Activated CD4-positive, alpha-beta T cell treated with anti-CD3 and anti-CD28 coated beads, Interleukin-2, amount 10 ng/mL, durations not matched to agents 24 days and 14 days (primary cell): ENCODE data around the gene CHST14. TPM values are rescaled to one million over a fixed set of nuclear protein-coding genes. Genes with fewer than 3 reads are reported as not detected.

Experiments used
- DNase-seq: peaks from one replicate; pipeline ENCODE4 v3.0.0; 2022
- H3K27ac Mint-ChIP-seq: one replicate; pipeline ENCODE4 v1.8.0; 2022; ENCODE audit warnings: mild to moderate bottlenecking, mixed read lengths
- H3K27me3 Mint-ChIP-seq: one replicate; pipeline ENCODE4 v1.8.0; 2022; ENCODE audit warnings: mixed read lengths
- H3K36me3 Mint-ChIP-seq: one replicate; pipeline ENCODE4 v1.8.0; 2022; ENCODE audit warnings: low read depth, mild to moderate bottlenecking, mixed read lengths
- H3K4me1 Mint-ChIP-seq: one replicate; pipeline ENCODE4 v1.8.0; 2021; ENCODE audit warnings: mixed read lengths
- H3K4me3 Mint-ChIP-seq: one replicate; pipeline ENCODE4 v1.8.0; 2022; ENCODE audit warnings: mild to moderate bottlenecking, moderate library complexity, mixed read lengths
- H3K9me3 Mint-ChIP-seq: one replicate; pipeline ENCODE4 v1.8.0; 2021; ENCODE audit warnings: mixed read lengths
- intact Hi-C: fragments of 100-400 bp; cut with micrococcal nuclease; formaldehyde crosslinking; loops from one replicate; pipeline ENCODE4 v1.15.1; 2023
- total RNA-seq: library from RNA; stranded (reverse); gene quantifications from 2 replicates; pipeline ENCODE4 v1.2.3, GENCODE V29; 2022

CHST14 gene
- total RNA-seq, 1 donor from 2014 or later: 9.7 TPM

DNA sequence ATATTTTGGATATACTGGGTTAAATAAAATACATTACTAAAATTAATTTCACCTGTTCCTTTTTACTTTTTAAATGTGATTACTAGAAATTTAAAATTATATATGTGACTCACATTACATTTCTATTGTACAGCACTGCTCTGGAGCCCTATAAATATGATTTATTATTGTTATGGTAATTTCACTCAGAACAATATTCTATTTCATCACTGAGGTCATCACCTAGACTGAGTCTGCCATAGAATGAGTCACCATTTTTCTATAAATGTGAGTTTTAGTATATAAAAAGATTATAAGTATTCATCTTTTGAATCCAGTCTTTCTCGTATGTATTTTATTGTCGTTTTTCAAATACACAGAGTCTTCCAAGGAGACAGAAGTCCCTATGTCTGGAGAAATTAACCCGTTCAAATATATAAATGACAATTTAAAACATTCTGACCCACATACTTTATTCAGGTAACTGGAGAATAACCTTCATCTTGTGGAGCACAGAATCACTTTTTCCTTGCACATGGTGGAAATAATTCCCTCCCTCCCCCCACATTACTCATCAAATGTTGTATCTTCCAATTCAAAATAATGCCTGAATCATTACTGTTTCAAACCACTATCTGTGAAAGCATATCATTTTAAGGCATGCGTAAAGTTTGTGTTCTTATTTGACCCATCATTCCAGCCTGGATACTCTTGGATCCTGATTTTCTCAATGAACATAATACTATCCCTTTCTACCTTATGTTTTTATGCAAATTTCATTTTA is 30.0 kb downstream of the CHST14 start:
- no peaks in the 10 kb centered on the region for H3K36me3 Mint-ChIP-seq
- H3K27me3 Mint-ChIP-seq: peaks cover 32% of the 10 kb centered on the region
- intact Hi-C loops: no loop called here
- H3K9me3 Mint-ChIP-seq: no peaks in the 10 kb centered on the region
- H3K4me3 Mint-ChIP-seq: no peak overlapping the region
- H3K27ac Mint-ChIP-seq: no peak overlapping the region
- no peaks in the 10 kb centered on the region for H3K4me1 Mint-ChIP-seq
- DNase-seq: no peak

DNA sequence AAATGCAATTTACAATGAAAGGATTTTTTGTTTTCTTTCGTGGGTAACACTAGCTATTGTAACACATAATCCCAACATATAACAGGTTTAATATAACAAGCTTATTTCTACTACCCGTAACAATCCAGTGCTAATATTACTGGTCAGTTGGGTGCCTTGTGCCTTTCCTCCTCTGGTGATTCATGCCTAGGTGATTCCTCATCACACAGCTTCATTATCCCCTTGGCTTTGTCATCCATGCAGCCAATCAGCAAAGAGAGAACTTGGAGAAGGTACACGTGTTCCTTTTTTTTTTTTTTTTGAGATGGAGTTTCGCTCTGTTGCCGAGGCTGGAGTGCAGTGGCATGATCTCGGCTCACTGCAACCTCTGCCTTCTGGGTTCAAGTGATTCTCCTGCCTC is 30.7 kb downstream of the CHST14 start:
- Mint-ChIP-seq H3K27ac (no peak overlapping the region), H3K36me3 (no peaks in the 10 kb centered on the region), H3K4me1 (no peaks in the 10 kb centered on the region), H3K4me3 (no peak overlapping the region), H3K9me3 (no peaks in the 10 kb centered on the region), H3K27me3 (peaks cover 36% of the 10 kb centered on the region)
- intact Hi-C loops: no loop called here
- no peak for DNase-seq

DNA sequence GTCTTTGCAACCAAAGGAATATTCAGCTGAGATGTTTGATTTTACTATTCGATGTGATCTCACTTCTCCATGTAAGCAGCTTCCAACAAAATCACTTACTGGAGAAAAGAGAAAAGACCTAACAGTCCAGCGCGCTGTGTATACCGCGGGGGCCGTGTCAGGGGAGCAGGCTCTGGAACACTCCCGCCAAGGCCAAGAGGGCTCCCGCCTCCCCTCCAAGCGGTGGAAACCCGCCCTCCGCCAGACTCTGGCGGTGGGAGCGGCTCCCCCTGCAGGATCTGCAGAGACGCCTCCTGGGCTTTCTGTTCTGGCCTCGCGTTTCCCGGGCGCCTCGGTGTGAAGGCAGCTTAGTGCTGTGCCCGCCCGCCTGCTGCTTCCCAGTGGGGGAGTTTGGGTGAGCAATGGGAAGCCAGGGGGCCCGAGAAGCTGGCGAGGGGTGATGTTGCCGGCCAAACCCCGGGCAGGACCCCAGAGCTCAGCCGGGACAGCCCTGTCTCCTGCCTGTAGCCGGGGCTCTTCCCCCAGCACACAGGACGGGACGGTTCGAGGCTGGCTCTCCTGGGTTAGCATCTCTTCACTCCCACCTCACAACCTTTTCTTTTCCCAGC is 36.3 kb downstream of the CHST14 start:
- intact Hi-C loops: loop anchor here (2.0 kb wide), 1 partner anchor 64 kb away; no protein-coding TSS in a partner anchor
- peaks cover 65% of the 10 kb centered on the region for H3K27me3 Mint-ChIP-seq
- no peaks in the 10 kb centered on the region for H3K36me3 Mint-ChIP-seq

DNA sequence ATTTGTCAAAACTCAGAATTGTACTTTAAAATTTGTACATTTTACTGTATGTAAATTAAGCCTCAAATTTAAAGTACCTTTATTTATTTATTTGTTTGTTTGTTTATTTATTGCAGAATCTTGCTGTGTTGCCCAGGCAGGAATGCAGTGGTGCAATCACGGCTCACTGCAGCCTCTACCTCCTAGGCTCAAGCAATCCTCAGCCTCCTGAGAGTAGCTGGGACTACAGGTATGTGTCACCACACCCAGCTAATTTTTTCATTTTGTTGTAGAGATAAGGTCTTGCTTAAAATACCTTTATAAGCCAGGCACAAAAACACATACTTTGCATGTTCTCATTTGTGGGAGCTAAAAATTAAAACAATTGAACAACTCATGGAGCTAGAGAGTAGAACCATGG is 37.4 kb downstream of the CHST14 start:
- no peaks in the 10 kb centered on the region for H3K9me3 Mint-ChIP-seq
- no peak overlapping the region for H3K27ac Mint-ChIP-seq
- DNase-seq: no peak
- H3K36me3 Mint-ChIP-seq: no peaks in the 10 kb centered on the region
- H3K27me3 Mint-ChIP-seq: peaks cover 66% of the 10 kb centered on the region
- intact Hi-C loops: no loop called here
- no peak overlapping the region for H3K4me3 Mint-ChIP-seq
- peaks cover 17% of the 10 kb centered on the region for H3K4me1 Mint-ChIP-seq

More for the DNA sequence above, 36.3 kb downstream of the CHST14 start:
- peak overlapping the region; percentile 20 for H3K4me3 Mint-ChIP-seq
- no peak overlapping the region for H3K27ac Mint-ChIP-seq
- peak; percentile 90 for DNase-seq
- H3K9me3 Mint-ChIP-seq: no peaks in the 10 kb centered on the region
- peaks cover 14% of the 10 kb centered on the region for H3K4me1 Mint-ChIP-seq

DNA sequence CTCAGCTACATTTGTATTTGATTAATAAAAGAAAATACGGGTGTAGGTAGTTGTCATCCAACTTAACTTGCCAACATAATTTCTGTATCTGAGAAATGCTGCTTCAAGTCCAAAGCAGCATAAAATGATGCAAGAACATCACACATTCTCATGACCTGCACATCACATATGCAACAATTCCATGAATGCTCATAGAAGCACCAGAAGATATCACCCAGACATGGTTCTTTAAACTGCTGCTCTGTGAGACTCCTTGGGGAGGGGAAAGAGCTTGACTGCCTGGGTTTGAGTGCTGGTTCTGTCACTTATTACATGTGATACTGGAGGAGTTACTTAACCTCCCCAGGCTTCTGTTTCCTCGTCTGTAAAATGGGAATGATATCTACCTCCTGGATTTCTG is 39.4 kb downstream of the CHST14 start:
- intact Hi-C loops: no loop called here
- H3K27ac Mint-ChIP-seq: no peak overlapping the region
- no peaks in the 10 kb centered on the region for H3K36me3 Mint-ChIP-seq
- H3K4me1 Mint-ChIP-seq: peaks cover 17% of the 10 kb centered on the region
- no peak for DNase-seq
- H3K27me3 Mint-ChIP-seq: peaks cover 71% of the 10 kb centered on the region
- no peaks in the 10 kb centered on the region for H3K9me3 Mint-ChIP-seq
- peak overlapping the region; percentile 33 for H3K4me3 Mint-ChIP-seq

DNA sequence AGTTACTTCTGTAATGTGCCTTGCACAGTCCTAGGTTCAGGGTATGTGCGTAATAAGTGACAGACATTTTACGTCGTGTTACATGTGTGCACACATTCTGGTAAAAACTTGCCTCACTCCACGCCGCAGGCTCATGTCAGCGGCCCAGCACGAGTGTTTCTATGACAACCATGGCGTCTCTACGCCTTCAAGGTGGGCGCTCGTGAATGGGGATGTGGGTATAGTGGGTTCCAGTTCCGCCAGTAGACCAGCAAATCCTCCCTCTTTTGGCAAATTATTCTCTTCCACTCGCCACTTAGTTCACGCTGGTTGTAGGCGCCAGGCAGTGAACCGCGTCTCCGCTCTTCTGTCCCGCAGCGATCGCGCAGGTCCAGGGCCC is 40.3 kb downstream of the CHST14 start:
- Mint-ChIP-seq H3K36me3 (no peaks in the 10 kb centered on the region), H3K9me3 (no peaks in the 10 kb centered on the region), H3K27ac (no peak overlapping the region), H3K4me1 (peaks cover 17% of the 10 kb centered on the region), H3K27me3 (peaks cover 71% of the 10 kb centered on the region), H3K4me3 (peak overlapping the region; percentile 77)
- intact Hi-C loops: no loop called here
- peak; percentile 62 for DNase-seq

DNA sequence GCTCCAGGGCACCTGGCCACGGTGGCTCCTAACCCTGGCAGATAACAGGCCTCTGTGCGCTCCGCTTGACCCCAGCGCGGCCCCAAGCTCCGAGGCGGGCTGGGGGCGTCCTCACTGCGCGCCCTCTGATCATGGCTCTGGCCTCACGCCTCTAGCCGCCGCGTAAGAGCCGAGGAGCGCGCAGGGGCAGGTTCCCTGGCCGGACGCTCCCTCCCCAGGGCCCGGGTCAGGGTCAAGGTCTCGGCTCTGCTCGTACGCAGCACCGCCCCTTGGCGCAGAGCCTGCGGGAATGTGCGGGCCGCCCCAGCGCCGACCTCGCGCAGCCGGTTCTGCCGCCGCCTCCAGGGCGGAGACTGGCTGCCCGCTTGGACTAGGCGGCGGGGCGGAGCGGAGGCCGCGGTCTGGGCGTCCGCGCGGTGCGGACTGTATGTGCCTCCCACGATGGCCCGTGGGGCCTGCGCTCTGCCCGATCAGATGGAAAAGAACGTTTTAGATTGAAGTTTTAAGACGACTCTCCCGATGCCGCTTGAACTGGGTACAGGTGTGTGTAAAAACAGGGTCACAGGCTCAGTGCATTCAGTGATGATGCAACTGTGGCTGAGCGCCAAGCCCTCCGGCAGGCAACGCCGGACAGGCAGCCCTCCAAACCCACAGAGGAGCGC is 40.8 kb downstream of the CHST14 start:
- intact Hi-C loops: no loop called here
- H3K27me3 Mint-ChIP-seq: peaks cover 72% of the 10 kb centered on the region
- peak overlapping the region; percentile 77 for H3K4me3 Mint-ChIP-seq
- H3K36me3 Mint-ChIP-seq: no peaks in the 10 kb centered on the region
- H3K9me3 Mint-ChIP-seq: no peaks in the 10 kb centered on the region
- no peak overlapping the region for H3K27ac Mint-ChIP-seq
- DNase-seq: peak; percentile 77
- peaks cover 17% of the 10 kb centered on the region for H3K4me1 Mint-ChIP-seq

DNA sequence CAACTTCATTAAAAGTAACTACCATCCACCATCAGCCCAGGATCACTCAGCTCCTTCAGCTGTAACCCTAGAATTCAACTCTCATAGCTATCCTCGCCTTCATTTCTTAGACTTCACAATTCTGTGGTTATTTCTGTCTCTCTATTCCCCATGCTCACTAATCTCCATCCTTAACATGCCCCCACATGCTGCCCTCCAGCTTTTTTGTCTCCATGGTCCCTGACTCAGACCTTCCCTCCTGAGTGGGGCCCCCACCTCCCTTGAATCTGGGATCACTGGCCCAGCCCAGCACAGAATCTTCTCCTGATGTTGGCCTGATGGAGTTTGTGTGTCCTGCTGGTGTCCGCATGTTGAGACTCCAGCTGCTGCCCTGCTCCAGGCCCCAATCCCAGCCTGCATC is 41.7 kb downstream of the CHST14 start:
- Mint-ChIP-seq H3K4me1 (peaks cover 13% of the 10 kb centered on the region), H3K27me3 (peaks cover 66% of the 10 kb centered on the region), H3K36me3 (no peaks in the 10 kb centered on the region), H3K4me3 (peak overlapping the region; percentile 77), H3K27ac (no peak overlapping the region), H3K9me3 (no peaks in the 10 kb centered on the region)
- intact Hi-C loops: no loop called here
- no peak for DNase-seq

DNA sequence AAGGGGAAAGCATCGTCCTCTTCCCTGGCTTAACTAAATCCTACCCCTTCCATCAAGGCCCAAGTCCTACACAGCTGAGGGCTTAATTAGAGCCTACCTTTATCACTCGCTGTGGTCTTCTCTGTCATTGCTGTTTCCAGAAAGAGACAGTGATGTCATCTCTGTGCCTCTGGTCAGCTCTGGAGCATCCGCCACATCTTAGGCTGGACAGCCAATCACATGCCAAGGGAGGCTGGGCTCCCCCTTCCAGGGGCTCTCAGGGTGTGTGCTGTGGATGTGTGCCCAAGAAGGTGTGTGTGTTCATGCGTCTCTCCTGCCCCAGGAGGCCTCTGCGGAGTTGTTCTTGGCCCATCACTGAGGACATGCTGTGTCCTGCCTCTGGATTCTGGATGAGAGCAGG is 42.8 kb downstream of the CHST14 start:
- intact Hi-C loops: no loop called here
- Mint-ChIP-seq H3K27ac (no peak overlapping the region), H3K4me3 (no peak overlapping the region), H3K4me1 (peaks cover 10% of the 10 kb centered on the region), H3K36me3 (no peaks in the 10 kb centered on the region), H3K27me3 (peaks cover 56% of the 10 kb centered on the region), H3K9me3 (no peaks in the 10 kb centered on the region)
- DNase-seq: no peak

DNA sequence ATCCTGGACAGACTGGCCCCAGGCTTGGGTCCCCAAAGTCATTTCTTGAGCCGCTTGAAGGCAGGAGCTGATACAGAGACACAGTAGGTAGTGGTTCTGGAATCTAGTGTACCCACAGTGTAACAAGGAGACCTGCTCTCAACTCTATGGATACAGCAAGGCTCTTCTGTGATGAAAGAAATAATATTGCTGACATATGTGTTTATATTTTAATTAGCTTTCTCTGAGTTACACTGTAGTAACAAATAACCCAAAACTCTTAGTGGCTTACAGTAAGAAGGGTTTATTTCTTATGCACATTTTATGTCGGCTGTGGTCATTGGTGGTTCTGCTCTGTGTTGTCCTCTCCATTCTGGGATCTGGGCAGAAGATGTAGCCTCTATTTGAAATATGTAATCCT is 45.5 kb downstream of the CHST14 start:
- Mint-ChIP-seq H3K27me3 (peaks cover 45% of the 10 kb centered on the region), H3K4me3 (no peak overlapping the region), H3K27ac (no peak overlapping the region), H3K4me1 (peaks cover 8% of the 10 kb centered on the region), H3K36me3 (no peaks in the 10 kb centered on the region), H3K9me3 (no peaks in the 10 kb centered on the region)
- intact Hi-C loops: no loop called here
- no peak for DNase-seq

Other genes with a start within 250 kb of the CHST14 start
- 0.33 and 0.54 TPM in 2 replicates for gene PAK6, start 231.9 kb upstream of the CHST14 start, total RNA-seq
- not detected in 2 replicates for gene ANKRD63, start 187.9 kb upstream of the CHST14 start, total RNA-seq
- 82.7 and 95.7 TPM in 2 replicates for gene PLCB2, start 163.0 kb upstream of the CHST14 start, total RNA-seq
- gene INAFM2, start 147.3 kb upstream of the CHST14 start, total RNA-seq: 22.8 and 23.3 TPM in 2 replicates
- gene CCDC9B, start 130.0 kb upstream of the CHST14 start, total RNA-seq: 0.21 and 0.54 TPM in 2 replicates
- not detected in 2 replicates for gene PHGR1, start 120.0 kb upstream of the CHST14 start, total RNA-seq
- gene DISP2, start 112.8 kb upstream of the CHST14 start, total RNA-seq: 0.02 and 0.05 TPM in 2 replicates
- 50.4 and 52.9 TPM in 2 replicates for gene KNSTRN, start 88.3 kb upstream of the CHST14 start, total RNA-seq
- gene IVD, start 65.2 kb upstream of the CHST14 start, total RNA-seq: 66.6 and 70.7 TPM in 2 replicates
- 23.9 and 26.2 TPM in 2 replicates for gene BAHD1, start 30.0 kb upstream of the CHST14 start, total RNA-seq
- 29.9 and 33.5 TPM in 2 replicates for gene CCDC32, start 94.1 kb downstream of the CHST14 start, total RNA-seq
- gene RPUSD2, start 98.3 kb downstream of the CHST14 start, total RNA-seq: 19.3 and 20.5 TPM in 2 replicates
- 25.3 and 25.6 TPM in 2 replicates for gene KNL1, start 123.3 kb downstream of the CHST14 start, total RNA-seq
- 67.5 and 70.3 TPM in 2 replicates for gene RAD51, start 224.2 kb downstream of the CHST14 start, total RNA-seq